H1 (cell line): Measurements from ENCODE around the gene CPXM1. TPM values are rescaled to one million over a fixed set of nuclear protein-coding genes. Genes with fewer than 3 reads are reported as not detected.

ENCODE experiments used
- RXRA ChIP-seq: IDR thresholded peaks from 2 replicates; pipeline ENCODE4 v1.6.1; 2011; ENCODE audit warnings: low read depth, mild to moderate bottlenecking, low read length, moderate library complexity; ENCODE audit not compliant: insufficient read depth
- SIN3A ChIP-seq, 2 experiments: IDR thresholded peaks in 1 of 2; conservative IDR thresholded peaks in 1 of 2; 2 replicates each; pipeline ENCODE4 v1.6.1; 2011 to 2012; ENCODE audit warnings: low read length in 2 of 2, improper control_type of control experiment in 1 of 2, low read depth in 1 of 2, mild to moderate bottlenecking in 1 of 2
- polyA plus RNA-seq, 7 experiments: library from polyadenylated mRNA; depleted of rRNA in 3 of 7; stranded (reverse) in 5 of 7; unstranded in 2 of 7; fragments of >200 nt in 5 of 7; fragments of 200-250 nt in 2 of 7; gene quantifications; 1 replicate in 5 of 7; 2 replicates in 1 of 7; 4 replicates in 1 of 7; pipeline versions ENCODE4 v1.2.1 to v1.2.3, GENCODE V29; 2011 to 2013; ENCODE audit warnings: missing spikeins in 2 of 7, mixed read lengths in 2 of 7
- total RNA-seq: library from RNA; stranded (reverse); fragmentation: NEBNext Ultra II Directional; extraction: Animal tissue kit (Norgen Biotek cat#: 25700); gene quantifications from 2 replicates; pipeline ENCODE4 v1.2.1, GENCODE V29; 2021

CPXM1 gene
- total and polyA plus RNA-seq, 2 of the 8 experiments (the other 6 are each of a cell fraction or from before 2014, with no cell fraction given), result 31.3 to 81.9 TPM

GRCh38 chr20:2767768-2768631, 32.4 kb downstream of the CPXM1 start (continued):
- TF ChIP-seq SIN3A (conservative IDR thresholded peaks at IDR 0.05 in 1 of 2, IDR thresholded peaks at IDR 0.05 in 1 of 2; ENCODE audit: low read depth in 1 of 2, low read length in 2 of 2) (no peak), RXRA (no peak)
